ENCODE results near the gene VIL1. TPM values are rescaled to one million over a fixed set of nuclear protein-coding genes. Genes with fewer than 3 reads are reported as not detected.

VIL1 gene
- total and polyA plus RNA-seq, 9 of the 15 experiments (the other 6 are each of a cell fraction or from before 2014, with no cell fraction given), result 0.51 to 2.7 (median 1.2) TPM

GRCh38 chr2:218427741-218428140 lies 8.8 kb downstream of the VIL1 start:
- in situ Hi-C loops (cut with MboI), result no loop called here
- CTCF ChIA-PET (ENCODE audit: low intra/inter-chr PET ratio), result no interaction called here
- H3K79me2 ChIP-seq (ENCODE audit: control insufficient read depth, insufficient read depth, low read length), result no peaks in the 10 kb centered on the region
- H3K36me3 ChIP-seq (ENCODE audit: control insufficient read depth, insufficient read depth, low read length), result no peaks in the 10 kb centered on the region
- H3K9me3 ChIP-seq (replicated peaks; ENCODE audit: control insufficient read depth, insufficient read depth, low read depth, low read length), result no peaks in the 10 kb centered on the region
- no peaks in the 10 kb centered on the region for H3K9me1 ChIP-seq (ENCODE audit: control insufficient read depth, insufficient read depth, low read length)
- H3K4me2 ChIP-seq (ENCODE audit: insufficient read depth, low read length), result no peak overlapping the region
- BruUV-seq (replicated peaks), result no TSS peak
- H2AFZ ChIP-seq (ENCODE audit: low read depth, low read length), result peak overlapping the region; percentile 51
- FAIRE-seq, result no peak
- POLR2A ChIA-PET, result interaction anchor here (0.8 kb wide), 1 partner anchor 9 kb away, joined by 4 read pairs; the partner anchor contains the start of gene VIL1
- intact Hi-C loops (cut with micrococcal nuclease), result no loop called here
- ATAC-seq, result peak; percentile 35; the same call in 2 of the 3 replicates
- no peaks in the 10 kb centered on the region for H4K20me1 ChIP-seq (replicated peaks; ENCODE audit: control insufficient read depth, insufficient read depth, low read length)
- peak overlapping the region in 1 of 2 experiments; percentile 41; a peak in 1 of 4 replicates for H3K9ac ChIP-seq (ENCODE audit: insufficient read depth in 1 of 2, low read depth in 2 of 2, low read length in 2 of 2)
- no peak overlapping the region for H3K4me3 ChIP-seq
- 42% methylated on average over 8 of the region's 11 CpGs for WGBS (ENCODE audit: insufficient coverage, low coverage, missing lambda C conversion rate)
- no peak overlapping the region for H3K27ac ChIP-seq (ENCODE audit: extremely low read depth, low read depth, low read length)
- peak in 3 of 4 experiments; percentile 39 to 58 (median 52) for DNase-seq (ENCODE audit: extremely low read depth in 1 of 4, low spot score in 3 of 4)
- peaks cover 12 to 47% of the 10 kb centered on the region in 2 experiments for H3K4me1 ChIP-seq (replicated peaks in 1 of 2; ENCODE audit: control insufficient read depth in 2 of 2, insufficient read depth in 2 of 2, low read length in 2 of 2)
- no peaks in the 10 kb centered on the region for H3K27me3 ChIP-seq (ENCODE audit: control insufficient read depth in 2 of 2, insufficient read depth in 2 of 2, low read length in 2 of 2)
- peak; percentile 48 for TF ChIP-seq USF2 (CRISPR knock-in tag; IDR thresholded peaks at IDR 0.05)
- TF ChIP-seq MAX (CRISPR knock-in tag; IDR thresholded peaks at IDR 0.05), result peak; percentile 75
- TF ChIP-seq CHCHD3 (CRISPR knock-in tag; IDR thresholded peaks at IDR 0.05), result no peak
- no peak for TF ChIP-seq STAT5A (IDR thresholded peaks at IDR 0.05; ENCODE audit: borderline replicate concordance, low read length)
- TF ChIP-seq ZEB2 (IDR thresholded peaks at IDR 0.05), result no peak
- no peak for TF ChIP-seq SMC3 (conservative IDR thresholded peaks at IDR 0.05; ENCODE audit: insufficient read depth, low read depth, low read length)
- peak; percentile 72 for TF ChIP-seq USF1 (CRISPR knock-in tag; IDR thresholded peaks at IDR 0.05)
- peak in 1 of 2 experiments; percentile 48; a peak in 2 of 4 replicates for TF ChIP-seq MNT (conservative IDR thresholded peaks at IDR 0.05)
- TF ChIP-seq BCL6 (CRISPR knock-in tag; IDR thresholded peaks at IDR 0.05), result no peak

Measured in K562 (cell line).